ENCODE measurements around the gene R3HDM4. TPM values are rescaled to one million over a fixed set of nuclear protein-coding genes. Genes with fewer than 3 reads are reported as not detected.

Gene R3HDM4
- total and polyA plus RNA-seq, 4 donors: 14.1 to 72.4 (median 20.2) TPM

DNA sequence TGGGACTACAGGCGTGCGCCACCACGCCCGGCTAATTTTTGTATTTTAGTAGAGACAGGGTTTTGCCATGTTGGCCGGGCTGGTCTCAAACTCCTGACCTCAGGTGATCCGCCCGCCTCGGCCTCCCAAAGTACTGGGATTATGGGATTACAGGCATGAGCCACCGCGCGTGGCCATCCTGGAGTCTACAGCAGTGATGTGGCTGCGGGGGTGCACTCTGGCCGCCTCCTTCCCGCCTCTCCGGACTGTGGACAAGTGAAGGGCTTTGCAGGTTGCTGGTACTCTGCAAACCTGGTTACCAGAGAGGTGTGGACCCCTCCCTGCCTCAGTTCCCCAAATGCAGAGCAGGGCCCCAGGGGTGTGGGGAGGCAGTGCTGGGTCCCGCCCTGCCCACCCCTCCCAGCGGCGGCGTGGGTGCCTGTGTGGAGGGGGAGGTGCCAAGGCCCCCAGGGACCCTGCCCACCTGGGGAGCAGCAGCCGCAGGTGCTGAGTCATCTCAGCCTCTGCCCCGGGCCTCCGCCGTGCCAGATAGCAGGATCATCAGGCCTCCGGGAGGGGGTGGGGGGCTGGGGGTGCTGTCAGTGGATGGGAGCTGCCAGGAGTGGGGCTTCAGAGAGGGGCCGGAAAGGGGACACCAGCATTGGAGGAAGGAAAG is 36.0 kb upstream of the R3HDM4 start (continued):
- TF ChIP-seq, protein P1, sequence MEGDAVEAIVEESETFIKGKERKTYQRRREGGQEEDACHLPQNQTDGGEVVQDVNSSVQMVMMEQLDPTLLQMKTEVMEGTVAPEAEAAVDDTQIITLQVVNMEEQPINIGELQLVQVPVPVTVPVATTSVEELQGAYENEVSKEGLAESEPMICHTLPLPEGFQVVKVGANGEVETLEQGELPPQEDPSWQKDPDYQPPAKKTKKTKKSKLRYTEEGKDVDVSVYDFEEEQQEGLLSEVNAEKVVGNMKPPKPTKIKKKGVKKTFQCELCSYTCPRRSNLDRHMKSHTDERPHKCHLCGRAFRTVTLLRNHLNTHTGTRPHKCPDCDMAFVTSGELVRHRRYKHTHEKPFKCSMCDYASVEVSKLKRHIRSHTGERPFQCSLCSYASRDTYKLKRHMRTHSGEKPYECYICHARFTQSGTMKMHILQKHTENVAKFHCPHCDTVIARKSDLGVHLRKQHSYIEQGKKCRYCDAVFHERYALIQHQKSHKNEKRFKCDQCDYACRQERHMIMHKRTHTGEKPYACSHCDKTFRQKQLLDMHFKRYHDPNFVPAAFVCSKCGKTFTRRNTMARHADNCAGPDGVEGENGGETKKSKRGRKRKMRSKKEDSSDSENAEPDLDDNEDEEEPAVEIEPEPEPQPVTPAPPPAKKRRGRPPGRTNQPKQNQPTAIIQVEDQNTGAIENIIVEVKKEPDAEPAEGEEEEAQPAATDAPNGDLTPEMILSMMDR (IDR thresholded peaks at IDR 0.05; ENCODE audit: low read depth, low read length, missing input control): no peak
- TF ChIP-seq SP1 (IDR thresholded peaks at IDR 0.05): no peak
- TF ChIP-seq FOXA2 (IDR thresholded peaks at IDR 0.05): no peak
- TF ChIP-seq HNF4A (conservative IDR thresholded peaks at IDR 0.05): no peak
- TF ChIP-seq GABPA (IDR thresholded peaks at IDR 0.05 in 1 of 2, conservative IDR thresholded peaks at IDR 0.05 in 1 of 2): no peak
- TF ChIP-seq, protein P2, sequence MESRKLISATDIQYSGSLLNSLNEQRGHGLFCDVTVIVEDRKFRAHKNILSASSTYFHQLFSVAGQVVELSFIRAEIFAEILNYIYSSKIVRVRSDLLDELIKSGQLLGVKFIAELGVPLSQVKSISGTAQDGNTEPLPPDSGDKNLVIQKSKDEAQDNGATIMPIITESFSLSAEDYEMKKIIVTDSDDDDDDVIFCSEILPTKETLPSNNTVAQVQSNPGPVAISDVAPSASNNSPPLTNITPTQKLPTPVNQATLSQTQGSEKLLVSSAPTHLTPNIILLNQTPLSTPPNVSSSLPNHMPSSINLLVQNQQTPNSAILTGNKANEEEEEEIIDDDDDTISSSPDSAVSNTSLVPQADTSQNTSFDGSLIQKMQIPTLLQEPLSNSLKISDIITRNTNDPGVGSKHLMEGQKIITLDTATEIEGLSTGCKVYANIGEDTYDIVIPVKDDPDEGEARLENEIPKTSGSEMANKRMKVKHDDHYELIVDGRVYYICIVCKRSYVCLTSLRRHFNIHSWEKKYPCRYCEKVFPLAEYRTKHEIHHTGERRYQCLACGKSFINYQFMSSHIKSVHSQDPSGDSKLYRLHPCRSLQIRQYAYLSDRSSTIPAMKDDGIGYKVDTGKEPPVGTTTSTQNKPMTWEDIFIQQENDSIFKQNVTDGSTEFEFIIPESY (IDR thresholded peaks at IDR 0.05): no peak
- no peak for TF ChIP-seq FOXA1 (IDR thresholded peaks at IDR 0.05)
- no peak for TF ChIP-seq RXRA (IDR thresholded peaks at IDR 0.05)
- TF ChIP-seq, protein P3, sequence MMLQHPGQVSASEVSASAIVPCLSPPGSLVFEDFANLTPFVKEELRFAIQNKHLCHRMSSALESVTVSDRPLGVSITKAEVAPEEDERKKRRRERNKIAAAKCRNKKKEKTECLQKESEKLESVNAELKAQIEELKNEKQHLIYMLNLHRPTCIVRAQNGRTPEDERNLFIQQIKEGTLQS (IDR thresholded peaks at IDR 0.05): no peak
- TF ChIP-seq RAD21 (IDR thresholded peaks at IDR 0.05): no peak
- no peak for TF ChIP-seq JUND (IDR thresholded peaks at IDR 0.05)

DNA sequence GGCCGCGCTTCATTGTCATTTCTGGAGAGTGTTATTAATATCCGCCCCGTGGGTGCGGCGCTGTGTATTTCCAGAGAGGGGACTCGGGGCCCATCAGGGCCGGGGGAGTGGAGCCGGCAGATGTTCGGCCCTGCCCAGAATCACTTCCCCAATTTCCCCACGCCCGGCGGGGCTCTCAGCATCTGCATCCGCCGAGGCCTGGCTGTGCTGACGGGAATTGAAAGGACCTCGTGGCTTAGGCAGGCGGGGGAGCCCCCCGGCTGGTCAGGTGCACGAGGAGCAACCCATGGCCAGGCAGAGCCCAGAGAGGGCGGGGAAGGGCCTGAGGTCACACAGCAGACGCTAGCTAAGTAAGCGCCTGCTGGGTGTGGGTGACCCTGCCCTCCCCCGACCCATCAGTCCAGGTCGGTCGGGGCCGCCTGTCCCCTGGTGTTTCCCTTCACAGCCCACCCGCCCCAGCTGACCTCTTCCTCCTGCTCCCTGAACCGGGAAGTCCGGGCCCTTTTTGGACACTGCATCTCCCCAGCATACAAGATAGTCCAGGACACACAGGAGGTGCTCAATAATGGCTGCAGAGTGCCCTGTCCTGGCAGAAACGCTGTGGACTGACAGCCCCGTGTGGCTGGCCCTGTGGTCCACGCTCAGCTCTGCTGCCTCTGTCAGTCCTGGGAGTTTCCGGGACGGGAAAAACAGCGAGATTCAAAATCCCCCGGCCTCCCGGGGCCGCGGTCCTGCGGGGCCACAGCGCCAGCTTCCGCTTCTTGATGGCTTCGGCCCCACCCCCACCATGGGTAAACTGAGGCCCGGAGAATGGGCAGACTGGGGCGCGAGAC is 34.9 kb upstream of the R3HDM4 start:
- H3K27me3 ChIP-seq (ENCODE audit: control insufficient read depth in 4 of 4, insufficient read depth in 4 of 4, low read length in 3 of 4): no peaks in the 10 kb centered on the region
- H3K4me1 ChIP-seq (ENCODE audit: control insufficient read depth in 4 of 4, insufficient read depth in 4 of 4, low read length in 3 of 4): peaks cover 2 to 6% (median 4%) of the 10 kb centered on the region in 4 donors
- no peak overlapping the region for H3K4me3 ChIP-seq (ENCODE audit: low read depth in 1 of 3, low read length in 3 of 3)
- WGBS: 88% methylated on average over 47 of the region's 47 CpGs
- H3K27ac ChIP-seq (ENCODE audit: low read depth in 1 of 2, low read length in 2 of 2): no peak overlapping the region
- DNase-seq (ENCODE audit: low spot score): no peak
- H3K36me3 ChIP-seq (ENCODE audit: control insufficient read depth in 4 of 4, insufficient read depth in 3 of 4, low read depth in 1 of 4, low read length in 3 of 4): peaks cover 0 to 2% (median 0%) of the 10 kb centered on the region in 4 donors
- H3K9ac ChIP-seq (ENCODE audit: low read depth in 1 of 2, low read length in 2 of 2): no peak overlapping the region
- TF ChIP-seq, protein P2 (IDR thresholded peaks at IDR 0.05): no peak
- TF ChIP-seq RXRA (IDR thresholded peaks at IDR 0.05) (no peak), YY1 (IDR thresholded peaks at IDR 0.05) (no peak), FOXA2 (IDR thresholded peaks at IDR 0.05) (no peak), HNF4G (IDR thresholded peaks at IDR 0.05) (no peak), SP1 (IDR thresholded peaks at IDR 0.05) (no peak), RAD21 (IDR thresholded peaks at IDR 0.05) (no peak), TAF1 (conservative IDR thresholded peaks at IDR 0.05) (no peak), JUND (IDR thresholded peaks at IDR 0.05) (no peak), NR2F2 (IDR thresholded peaks at IDR 0.05) (no peak), GABPA (IDR thresholded peaks at IDR 0.05 in 1 of 2, conservative IDR thresholded peaks at IDR 0.05 in 1 of 2) (no peak), FOXA1 (IDR thresholded peaks at IDR 0.05) (no peak), EGR1 (IDR thresholded peaks at IDR 0.05; ENCODE audit: low read depth in 2 of 2) (no peak), HNF4A (conservative IDR thresholded peaks at IDR 0.05) (no peak)
- TF ChIP-seq, protein P3 (IDR thresholded peaks at IDR 0.05): no peak
- TF ChIP-seq, protein P1 (IDR thresholded peaks at IDR 0.05; ENCODE audit: low read depth, low read length, missing input control): no peak
- TF ChIP-seq, protein P4, sequence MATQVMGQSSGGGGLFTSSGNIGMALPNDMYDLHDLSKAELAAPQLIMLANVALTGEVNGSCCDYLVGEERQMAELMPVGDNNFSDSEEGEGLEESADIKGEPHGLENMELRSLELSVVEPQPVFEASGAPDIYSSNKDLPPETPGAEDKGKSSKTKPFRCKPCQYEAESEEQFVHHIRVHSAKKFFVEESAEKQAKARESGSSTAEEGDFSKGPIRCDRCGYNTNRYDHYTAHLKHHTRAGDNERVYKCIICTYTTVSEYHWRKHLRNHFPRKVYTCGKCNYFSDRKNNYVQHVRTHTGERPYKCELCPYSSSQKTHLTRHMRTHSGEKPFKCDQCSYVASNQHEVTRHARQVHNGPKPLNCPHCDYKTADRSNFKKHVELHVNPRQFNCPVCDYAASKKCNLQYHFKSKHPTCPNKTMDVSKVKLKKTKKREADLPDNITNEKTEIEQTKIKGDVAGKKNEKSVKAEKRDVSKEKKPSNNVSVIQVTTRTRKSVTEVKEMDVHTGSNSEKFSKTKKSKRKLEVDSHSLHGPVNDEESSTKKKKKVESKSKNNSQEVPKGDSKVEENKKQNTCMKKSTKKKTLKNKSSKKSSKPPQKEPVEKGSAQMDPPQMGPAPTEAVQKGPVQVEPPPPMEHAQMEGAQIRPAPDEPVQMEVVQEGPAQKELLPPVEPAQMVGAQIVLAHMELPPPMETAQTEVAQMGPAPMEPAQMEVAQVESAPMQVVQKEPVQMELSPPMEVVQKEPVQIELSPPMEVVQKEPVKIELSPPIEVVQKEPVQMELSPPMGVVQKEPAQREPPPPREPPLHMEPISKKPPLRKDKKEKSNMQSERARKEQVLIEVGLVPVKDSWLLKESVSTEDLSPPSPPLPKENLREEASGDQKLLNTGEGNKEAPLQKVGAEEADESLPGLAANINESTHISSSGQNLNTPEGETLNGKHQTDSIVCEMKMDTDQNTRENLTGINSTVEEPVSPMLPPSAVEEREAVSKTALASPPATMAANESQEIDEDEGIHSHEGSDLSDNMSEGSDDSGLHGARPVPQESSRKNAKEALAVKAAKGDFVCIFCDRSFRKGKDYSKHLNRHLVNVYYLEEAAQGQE (IDR thresholded peaks at IDR 0.05): no peak
- TF ChIP-seq, protein P5, sequence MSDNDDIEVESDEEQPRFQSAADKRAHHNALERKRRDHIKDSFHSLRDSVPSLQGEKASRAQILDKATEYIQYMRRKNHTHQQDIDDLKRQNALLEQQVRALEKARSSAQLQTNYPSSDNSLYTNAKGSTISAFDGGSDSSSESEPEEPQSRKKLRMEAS (IDR thresholded peaks at IDR 0.05): no peak
- H3K9me3 ChIP-seq (ENCODE audit: control insufficient read depth in 4 of 4, low read length in 3 of 4): no peaks in the 10 kb centered on the region

Measured in liver (tissue), 9 donors.